ENCODE data around the gene POTEF.
"Not testable (repeated sequence)": the region's sequence is repeated elsewhere in the genome, so short reads cannot be mapped to it uniquely, and the experiment has no call there.

Gene POTEF

GRCh38 chr2:130128464-130128863 lies 558 bp downstream of the POTEF start:
- not testable (repeated sequence) for DNase-seq (ENCODE audit: low read depth, low spot score)

DNA sequence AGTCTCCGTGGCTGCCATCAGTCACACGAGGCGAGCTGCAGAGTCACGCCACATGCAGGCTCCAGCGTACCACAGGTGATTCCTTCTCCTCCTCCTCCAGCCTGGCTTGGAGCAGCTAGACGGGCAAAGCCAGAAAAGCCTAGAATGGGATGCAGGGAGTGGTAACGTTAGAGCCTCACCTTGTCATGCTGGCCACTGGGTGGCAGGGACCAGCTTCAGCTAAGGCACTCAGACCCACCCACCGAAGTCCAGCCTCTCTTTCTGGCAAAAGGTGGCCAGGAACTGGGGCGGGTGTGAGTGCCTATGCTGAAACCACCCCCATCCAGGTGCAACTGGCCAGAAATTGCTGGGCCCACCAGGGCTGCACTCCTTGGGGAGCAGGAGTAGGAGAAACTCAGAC lies 1.3 kb downstream of the POTEF start:
- DNase-seq (ENCODE audit: low read depth, low spot score) = not testable (repeated sequence)

GRCh38 chr2:130120924-130121323 lies 8.1 kb downstream of the POTEF start:
- peak; percentile 39 for DNase-seq (ENCODE audit: low read depth, low spot score)

GRCh38 chr2:130102597-130103363 lies 26.2 kb downstream of the POTEF start:
- DNase-seq (ENCODE audit: low read depth, low spot score) = peak; percentile 4

GRCh38 chr2:130062645-130063044 lies 66.4 kb downstream of the POTEF start:
- not testable (repeated sequence) for DNase-seq (ENCODE audit: low read depth, low spot score)

DNA sequence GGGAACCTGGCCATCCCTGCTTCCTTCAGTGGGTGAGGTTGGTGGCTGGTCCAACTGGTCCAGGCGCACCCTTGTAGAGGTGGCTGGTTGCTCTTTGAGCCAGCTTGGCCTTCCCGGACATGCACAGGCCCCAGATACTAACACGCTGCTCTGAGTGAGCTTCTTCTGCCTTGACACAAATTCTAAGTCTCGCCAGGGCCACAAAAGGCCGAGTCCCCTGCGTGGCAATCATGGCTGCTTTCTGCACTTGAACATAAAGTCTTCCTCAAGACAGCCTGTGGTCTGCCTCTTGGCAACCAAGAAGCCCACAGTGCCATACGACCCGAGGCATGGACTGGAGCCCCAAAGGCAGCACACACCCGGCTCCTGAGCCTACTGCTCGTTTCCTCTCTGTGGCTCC lies 69.0 kb downstream of the POTEF start:
- not testable (repeated sequence) for DNase-seq (ENCODE audit: low read depth, low spot score)

- DNase-seq (ENCODE audit: low read depth, low spot score) = not testable (repeated sequence)
Observed at GRCh38 chr2:130056336-130056735, 72.7 kb downstream of the POTEF start.

- DNase-seq (ENCODE audit: low read depth, low spot score) = not testable (repeated sequence)
Observed at GRCh38 chr2:130053217-130053911, 75.7 kb downstream of the POTEF start.

DNA sequence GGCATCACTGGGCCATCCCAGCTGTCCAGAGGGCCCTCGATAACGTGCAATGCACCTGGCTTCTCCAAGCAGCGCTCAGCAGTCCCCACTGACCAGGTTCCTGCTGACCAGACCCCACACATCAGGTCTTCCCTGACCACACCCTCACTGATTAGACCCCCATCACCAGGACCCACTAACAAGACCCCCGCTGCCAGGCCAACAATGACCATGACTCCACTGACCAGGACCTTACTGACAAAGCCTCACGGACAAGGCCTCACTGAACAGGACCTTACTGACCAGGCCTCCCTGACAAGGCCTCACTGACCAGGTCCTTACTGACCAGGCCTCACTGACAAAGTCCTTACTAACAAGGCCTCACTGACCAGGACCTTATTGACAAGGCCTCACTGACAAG lies 76.6 kb downstream of the POTEF start:
- not testable (repeated sequence) for DNase-seq (ENCODE audit: low read depth, low spot score)

- not testable (repeated sequence) for DNase-seq (ENCODE audit: low read depth, low spot score)
Observed at GRCh38 chr2:130048422-130048821, 80.6 kb downstream of the POTEF start.

DNA sequence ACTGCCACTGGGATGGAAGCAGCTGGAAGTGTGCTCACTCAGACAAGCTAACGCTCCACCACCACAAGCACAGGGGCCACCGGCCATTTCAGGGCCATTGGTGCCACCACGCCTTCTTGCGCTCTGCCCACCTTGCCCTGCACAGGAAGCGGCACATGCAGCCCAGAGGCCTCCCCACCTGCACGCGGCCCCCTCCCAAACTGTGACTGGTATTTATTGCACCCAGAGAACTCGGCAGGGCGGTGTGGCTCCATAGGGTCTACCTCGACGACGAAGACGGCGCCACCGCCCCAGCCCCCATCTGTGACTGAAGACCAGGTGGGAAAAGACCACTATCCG lies 90.8 kb downstream of the POTEF start:
- DNase-seq (ENCODE audit: low read depth, low spot score) = not testable (repeated sequence)

- DNase-seq (ENCODE audit: low read depth, low spot score) = peak; percentile 5
Observed at GRCh38 chr2:130025931-130026330, 103.1 kb downstream of the POTEF start.

All from ELF-1 (cell line).